GM13976 (cell line): ENCODE results near the gene CACNA2D3.

Source experiments
- DNase-seq: peaks from one replicate; pipeline ENCODE4 v3.0.0; 2012; ENCODE audit warnings: low spot score
- in situ Hi-C: fragments of 300-500 bp; cut with MboI; formaldehyde crosslinking; loops from one replicate; pipeline ENCODE4 v1.12.0; 2022; ENCODE audit warnings: low sequenced_read_pairs, mixed read lengths, inconsistent platforms; ENCODE audit not compliant: unreplicated experiment
- TF ChIP-seq, protein P1 (sequence below): IDR thresholded peaks from 2 replicates; pipeline ENCODE4 v1.5.1; 2012; ENCODE audit warnings: borderline replicate concordance, mild to moderate bottlenecking; ENCODE audit not compliant: insufficient read depth; ENCODE audit errors: extremely low read depth, missing control alignments, control extremely low read depth

Gene CACNA2D3

DNA sequence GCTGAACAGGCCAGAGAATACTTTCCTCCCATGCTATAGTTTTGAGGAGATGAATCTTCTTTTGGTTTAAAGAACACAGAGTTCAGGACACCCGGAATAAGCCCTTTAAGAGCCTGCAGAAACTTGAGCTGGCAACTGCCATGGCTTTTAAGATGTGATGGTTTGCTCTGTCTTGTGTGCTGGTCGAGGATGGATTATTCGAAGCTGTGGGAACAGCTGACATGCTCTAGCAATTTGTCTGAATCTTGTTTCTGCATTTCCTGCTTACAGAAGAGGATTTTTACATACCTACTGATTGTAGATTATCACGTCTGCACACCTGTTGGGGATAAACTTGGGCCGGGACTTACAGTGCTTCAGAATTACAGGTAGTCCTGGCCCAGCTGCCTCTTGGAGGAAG lies 408.6 kb downstream of the CACNA2D3 start:
- in situ Hi-C loops: no loop called here
- TF ChIP-seq, protein P1, sequence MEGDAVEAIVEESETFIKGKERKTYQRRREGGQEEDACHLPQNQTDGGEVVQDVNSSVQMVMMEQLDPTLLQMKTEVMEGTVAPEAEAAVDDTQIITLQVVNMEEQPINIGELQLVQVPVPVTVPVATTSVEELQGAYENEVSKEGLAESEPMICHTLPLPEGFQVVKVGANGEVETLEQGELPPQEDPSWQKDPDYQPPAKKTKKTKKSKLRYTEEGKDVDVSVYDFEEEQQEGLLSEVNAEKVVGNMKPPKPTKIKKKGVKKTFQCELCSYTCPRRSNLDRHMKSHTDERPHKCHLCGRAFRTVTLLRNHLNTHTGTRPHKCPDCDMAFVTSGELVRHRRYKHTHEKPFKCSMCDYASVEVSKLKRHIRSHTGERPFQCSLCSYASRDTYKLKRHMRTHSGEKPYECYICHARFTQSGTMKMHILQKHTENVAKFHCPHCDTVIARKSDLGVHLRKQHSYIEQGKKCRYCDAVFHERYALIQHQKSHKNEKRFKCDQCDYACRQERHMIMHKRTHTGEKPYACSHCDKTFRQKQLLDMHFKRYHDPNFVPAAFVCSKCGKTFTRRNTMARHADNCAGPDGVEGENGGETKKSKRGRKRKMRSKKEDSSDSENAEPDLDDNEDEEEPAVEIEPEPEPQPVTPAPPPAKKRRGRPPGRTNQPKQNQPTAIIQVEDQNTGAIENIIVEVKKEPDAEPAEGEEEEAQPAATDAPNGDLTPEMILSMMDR: no peak
- no peak for DNase-seq

DNA sequence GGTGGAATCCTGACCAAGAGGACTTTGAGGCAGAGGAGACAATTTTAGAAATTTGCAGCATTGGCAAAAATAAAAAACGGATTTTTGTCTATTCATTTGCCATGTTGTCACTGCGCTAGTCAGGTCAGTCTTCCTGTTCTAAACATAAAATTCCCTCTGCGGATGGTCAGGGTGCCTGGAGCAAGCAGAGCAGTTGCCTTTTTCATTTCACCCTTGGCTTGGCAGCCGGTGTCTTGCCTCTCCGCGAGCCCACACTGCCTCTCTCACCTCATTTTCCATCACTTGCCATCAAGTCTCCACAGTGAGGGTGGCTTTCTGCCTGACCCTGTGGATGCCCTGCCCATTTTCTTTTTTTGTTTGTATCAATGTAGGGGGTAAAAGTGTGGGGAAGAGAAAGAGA lies 409.4 kb downstream of the CACNA2D3 start:
- in situ Hi-C loops: no loop called here
- TF ChIP-seq, protein P1: no peak
- no peak for DNase-seq

DNA sequence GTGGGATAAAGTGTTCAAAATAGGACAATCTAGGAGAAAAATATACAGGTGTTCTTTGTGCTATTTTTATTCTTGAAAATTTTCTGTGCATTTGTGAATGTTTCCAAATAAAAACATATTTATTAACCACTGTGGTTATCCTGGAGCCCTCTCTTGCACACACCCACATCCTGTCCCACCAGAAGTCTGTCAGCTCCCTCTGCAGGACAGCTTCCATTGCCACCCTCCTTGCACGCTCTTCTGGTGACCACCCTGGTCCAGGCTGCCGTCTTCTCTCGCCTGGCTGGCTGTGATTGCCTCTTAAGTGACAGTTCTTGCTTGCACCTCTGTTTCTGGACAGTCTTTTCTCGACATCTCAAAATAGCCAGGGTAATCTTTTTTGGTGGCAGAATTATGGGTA lies 411.5 kb downstream of the CACNA2D3 start:
- in situ Hi-C loops: no loop called here
- DNase-seq: no peak
- TF ChIP-seq, protein P1: no peak

DNA sequence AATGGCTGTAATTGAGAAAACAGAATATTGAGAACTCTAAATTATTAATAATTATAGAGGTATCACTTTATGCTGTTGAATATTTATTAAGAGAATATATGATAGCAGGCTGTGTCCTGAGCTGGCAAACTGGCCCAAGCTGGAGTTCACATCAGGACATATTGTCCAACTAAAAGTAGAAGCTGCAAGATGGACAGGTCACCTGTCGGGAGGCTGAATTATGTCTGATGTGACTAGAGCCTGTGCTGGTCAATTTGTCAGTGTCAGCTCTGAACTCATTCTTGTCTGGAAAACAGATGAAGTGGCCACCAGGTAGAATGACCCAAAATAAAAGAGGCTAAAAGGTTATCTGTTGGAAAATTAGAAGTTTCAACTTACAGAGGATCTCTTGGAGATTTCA lies 413.3 kb downstream of the CACNA2D3 start:
- TF ChIP-seq, protein P1: no peak
- DNase-seq: no peak
- in situ Hi-C loops: no loop called here

DNA sequence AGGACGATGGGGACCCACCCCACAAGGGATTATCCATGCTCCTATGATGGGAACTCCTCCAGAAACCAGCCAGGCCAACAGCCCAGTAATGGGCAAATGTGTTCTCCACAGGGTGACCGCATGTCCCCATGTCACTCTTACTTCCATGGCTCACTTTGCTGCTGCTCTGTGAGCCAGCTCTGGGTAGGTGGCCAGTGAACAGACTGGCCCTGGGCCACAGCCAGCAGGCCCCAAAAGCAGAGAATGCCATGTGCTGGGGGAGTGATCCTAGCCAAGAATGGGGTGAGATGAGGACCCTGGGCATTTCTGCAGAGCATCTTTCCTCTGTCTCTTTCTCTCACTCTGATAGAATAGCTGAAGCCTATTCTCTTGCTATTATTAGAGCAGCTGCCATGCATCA lies 414.1 kb downstream of the CACNA2D3 start:
- TF ChIP-seq, protein P1: no peak
- in situ Hi-C loops: no loop called here
- DNase-seq: no peak

DNA sequence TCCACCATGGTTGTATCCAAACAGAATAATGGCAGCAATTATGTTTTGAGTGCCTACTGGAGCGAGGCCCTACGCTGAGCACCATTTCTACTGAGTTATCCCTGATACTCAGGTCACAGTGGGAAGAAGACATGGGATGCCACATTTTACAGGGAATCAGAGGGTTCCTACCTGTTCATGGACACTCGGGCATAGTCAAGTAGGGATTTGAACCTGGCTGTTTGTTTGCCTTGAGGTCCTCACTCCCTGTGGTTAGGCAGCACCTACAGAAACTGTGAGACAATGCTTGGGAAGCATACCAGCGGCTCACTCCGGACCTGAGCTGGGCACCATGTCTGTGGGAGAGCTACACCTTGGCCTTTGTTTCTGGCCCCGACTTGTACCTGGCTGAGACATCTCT lies 415.2 kb downstream of the CACNA2D3 start:
- no peak for DNase-seq
- in situ Hi-C loops: no loop called here
- TF ChIP-seq, protein P1: no peak

DNA sequence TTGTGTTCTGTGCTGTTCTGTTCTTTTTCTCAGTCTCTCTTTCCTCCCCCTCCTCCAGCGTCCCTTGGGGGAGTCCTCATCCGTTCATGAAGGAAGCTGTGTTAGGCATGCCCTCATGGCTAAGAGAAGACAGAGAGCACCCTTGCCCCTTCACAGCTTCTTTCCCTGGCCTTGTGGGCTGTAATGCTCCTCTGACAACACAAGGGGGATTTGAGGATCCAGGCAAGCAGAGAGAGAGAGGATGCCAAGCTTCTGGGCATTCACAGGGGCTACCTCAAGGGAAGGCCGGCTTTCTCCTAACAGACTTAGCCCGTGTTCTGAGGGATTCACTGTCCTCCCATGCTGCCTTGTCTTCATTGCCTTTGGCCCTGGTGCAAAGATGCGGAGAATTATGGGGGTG lies 416.0 kb downstream of the CACNA2D3 start:
- DNase-seq: no peak
- TF ChIP-seq, protein P1: no peak
- in situ Hi-C loops: no loop called here
